ENCODE results near the gene SLC9A8.

SLC9A8 gene

GRCh38 chr20:49851991-49852390 lies 39.4 kb downstream of the SLC9A8 start:
- TF ChIP-seq RAD21 (IDR thresholded peaks at IDR 0.05; ENCODE audit: low read depth): no peak

- TF ChIP-seq CEBPB (IDR thresholded peaks at IDR 0.05) (no peak), ZBTB7A (IDR thresholded peaks at IDR 0.05; ENCODE audit: low read depth) (no peak)
Observed at GRCh38 chr20:49852522-49853080, 40.0 kb downstream of the SLC9A8 start.

- TF ChIP-seq REST (IDR thresholded peaks at IDR 0.05; ENCODE audit: low read depth) (no peak), YY1 (IDR thresholded peaks at IDR 0.05; ENCODE audit: low read depth) (no peak), MAX (IDR thresholded peaks at IDR 0.05) (no peak), USF1 (IDR thresholded peaks at IDR 0.05) (no peak), EP300 (IDR thresholded peaks at IDR 0.05; ENCODE audit: borderline replicate concordance) (no peak), ZBTB7A (IDR thresholded peaks at IDR 0.05; ENCODE audit: low read depth) (no peak)
Observed at GRCh38 chr20:49853640-49854039, 41.0 kb downstream of the SLC9A8 start.

GRCh38 chr20:49854190-49854875 lies 41.7 kb downstream of the SLC9A8 start:
- no peak for TF ChIP-seq YY1 (IDR thresholded peaks at IDR 0.05; ENCODE audit: low read depth)

- no peak for TF ChIP-seq EGR1 (IDR thresholded peaks at IDR 0.05)
- no peak for TF ChIP-seq TCF12 (IDR thresholded peaks at IDR 0.05; ENCODE audit: low read depth)
- no peak for TF ChIP-seq TEAD4 (IDR thresholded peaks at IDR 0.05)
- TF ChIP-seq CEBPB (IDR thresholded peaks at IDR 0.05): no peak
Observed at GRCh38 chr20:49856904-49857303, 44.3 kb downstream of the SLC9A8 start.

GRCh38 chr20:49858076-49858585 lies 45.5 kb downstream of the SLC9A8 start:
- TF ChIP-seq EP300 (IDR thresholded peaks at IDR 0.05; ENCODE audit: borderline replicate concordance) (no peak), TEAD4 (IDR thresholded peaks at IDR 0.05) (no peak), CEBPB (IDR thresholded peaks at IDR 0.05) (no peak), FOXM1 (IDR thresholded peaks at IDR 0.05; ENCODE audit: borderline replicate concordance, low read depth) (no peak), USF1 (IDR thresholded peaks at IDR 0.05) (no peak)

GRCh38 chr20:49859011-49859410 lies 46.4 kb downstream of the SLC9A8 start:
- TF ChIP-seq USF1 (IDR thresholded peaks at IDR 0.05) (no peak), ZBTB7A (IDR thresholded peaks at IDR 0.05; ENCODE audit: low read depth) (no peak), EGR1 (IDR thresholded peaks at IDR 0.05) (no peak), EP300 (IDR thresholded peaks at IDR 0.05; ENCODE audit: borderline replicate concordance) (no peak), RAD21 (IDR thresholded peaks at IDR 0.05; ENCODE audit: low read depth) (no peak), CEBPB (IDR thresholded peaks at IDR 0.05) (no peak), TCF12 (IDR thresholded peaks at IDR 0.05; ENCODE audit: low read depth) (no peak), TEAD4 (IDR thresholded peaks at IDR 0.05) (no peak), CREB1 (IDR thresholded peaks at IDR 0.05; ENCODE audit: low read depth) (no peak), NFIC (IDR thresholded peaks at IDR 0.05) (no peak), YY1 (IDR thresholded peaks at IDR 0.05; ENCODE audit: low read depth) (no peak), REST (IDR thresholded peaks at IDR 0.05; ENCODE audit: low read depth) (no peak), MAX (IDR thresholded peaks at IDR 0.05) (no peak), FOXM1 (IDR thresholded peaks at IDR 0.05; ENCODE audit: borderline replicate concordance, low read depth) (no peak), TAF1 (IDR thresholded peaks at IDR 0.05; ENCODE audit: low read depth) (no peak)

Data from Ishikawa (cell line).